GM23248 (cell line): ENCODE data around the gene TMEM178B. TPM values are rescaled to one million over a fixed set of nuclear protein-coding genes. Genes with fewer than 3 reads are reported as not detected.

ENCODE experiments used
- DNase-seq: peaks from one replicate; pipeline ENCODE4 v3.0.0-alpha.2; 2015
- H2AFZ ChIP-seq: fragments of 200-600 bp; sonication (generic); 2 replicates; pipeline ENCODE4 v1.6.1; 2016; ENCODE audit warnings: antibody characterized with exemption
- H3F3A ChIP-seq: fragments of 200-600 bp; sonication (generic); 2 replicates; pipeline ENCODE4 v1.6.1; 2016; ENCODE audit warnings: mild to moderate bottlenecking, antibody characterized with exemption, mixed run types; ENCODE audit not compliant: insufficient read depth
- H3K27ac ChIP-seq: fragments of 200-600 bp; sonication (generic); 2 replicates; pipeline ENCODE4 v1.5.1; 2016; ENCODE audit warnings: mild to moderate bottlenecking
- H3K27me3 ChIP-seq: fragments of 200-600 bp; sonication (generic); replicated peaks from 2 replicates; pipeline ENCODE4 v1.6.1; 2016; ENCODE audit warnings: mild to moderate bottlenecking; ENCODE audit not compliant: insufficient read depth
- H3K36me3 ChIP-seq: fragments of 200-600 bp; sonication (generic); 2 replicates; pipeline ENCODE4 v1.6.1; 2016; ENCODE audit warnings: low read depth, mild to moderate bottlenecking
- H3K4me1 ChIP-seq: fragments of 200-600 bp; sonication (generic); 2 replicates; pipeline ENCODE4 v1.6.1; 2016; ENCODE audit warnings: mild to moderate bottlenecking; ENCODE audit not compliant: insufficient read depth
- H3K4me2 ChIP-seq: fragments of 200-600 bp; sonication (generic); one replicate; pipeline ENCODE4 v1.6.1; 2016; ENCODE audit warnings: mild to moderate bottlenecking; ENCODE audit not compliant: unreplicated experiment
- H3K4me3 ChIP-seq: fragments of 200-600 bp; sonication (generic); 2 replicates; pipeline ENCODE4 v1.5.1; 2016; ENCODE audit warnings: mild to moderate bottlenecking
- H3K79me2 ChIP-seq: fragments of 200-600 bp; sonication (generic); 2 replicates; pipeline ENCODE4 v1.6.1; 2016; ENCODE audit warnings: mild to moderate bottlenecking; ENCODE audit not compliant: insufficient read depth
- H3K9ac ChIP-seq: fragments of 200-600 bp; sonication (generic); 2 replicates; pipeline ENCODE4 v1.6.1; 2016; ENCODE audit warnings: mild to moderate bottlenecking
- H3K9me2 ChIP-seq: fragments of 200-600 bp; sonication (generic); 2 replicates; pipeline ENCODE4 v1.6.1; 2016; ENCODE audit warnings: mixed run types, mild to moderate bottlenecking, moderate library complexity; ENCODE audit not compliant: insufficient read depth
- H3K9me3 ChIP-seq: fragments of 200-600 bp; sonication (generic); one replicate; pipeline ENCODE4 v1.6.1; 2017; ENCODE audit warnings: low read depth
- H4K20me1 ChIP-seq: fragments of 200-600 bp; sonication (generic); 2 replicates; pipeline ENCODE4 v1.6.0; 2016; ENCODE audit not compliant: insufficient read depth
- EZH2 ChIP-seq: fragments of 200-600 bp; sonication (generic); IDR thresholded peaks from 2 replicates; pipeline ENCODE4 v1.6.1; 2018; ENCODE audit warnings: antibody characterized with exemption, mild to moderate bottlenecking; ENCODE audit not compliant: insufficient read depth, poor library complexity, severe bottlenecking
- EZH2phosphoT487 ChIP-seq: fragments of 200-600 bp; sonication (generic); IDR thresholded peaks from 2 replicates; pipeline ENCODE4 v1.6.1; 2018; ENCODE audit warnings: antibody characterized with exemption, moderate library complexity, mild to moderate bottlenecking, low read depth; ENCODE audit not compliant: insufficient read depth
- WGBS, 2 experiments: methylation state at CpG; one replicate each; pipeline ENCODE4 v1.1.6; 2015 to 2017; ENCODE audit warnings: low lambda C conversion rate in 2 of 2, low coverage in 1 of 2; ENCODE audit errors: missing lambda C conversion rate in 2 of 2; 5-methylcytosine and 5-hydroxymethylcytosine counted together
- in situ Hi-C: fragments of 300-500 bp; cut with MboI; formaldehyde crosslinking; loops from 2 replicates; pipeline ENCODE4 v1.15.0; 2020
- polyA plus RNA-seq: library from polyadenylated mRNA; unstranded; fragments of >200 nt; fragmentation: Nextera tagmentation; extraction: Ambion mirVana; gene quantifications from 2 replicates; pipeline ENCODE4 v1.2.1, GENCODE V29; 2016
- total RNA-seq: library from RNA; depleted of rRNA; stranded (reverse); fragments of >200 nt; shearing (Covaris generic); gene quantifications from 2 replicates; pipeline ENCODE4 v1.2.3, GENCODE V29; 2014

Gene TMEM178B
- total and polyA plus RNA-seq, 2 experiments from 2014 or later = 0.05 to 0.22 TPM

DNA sequence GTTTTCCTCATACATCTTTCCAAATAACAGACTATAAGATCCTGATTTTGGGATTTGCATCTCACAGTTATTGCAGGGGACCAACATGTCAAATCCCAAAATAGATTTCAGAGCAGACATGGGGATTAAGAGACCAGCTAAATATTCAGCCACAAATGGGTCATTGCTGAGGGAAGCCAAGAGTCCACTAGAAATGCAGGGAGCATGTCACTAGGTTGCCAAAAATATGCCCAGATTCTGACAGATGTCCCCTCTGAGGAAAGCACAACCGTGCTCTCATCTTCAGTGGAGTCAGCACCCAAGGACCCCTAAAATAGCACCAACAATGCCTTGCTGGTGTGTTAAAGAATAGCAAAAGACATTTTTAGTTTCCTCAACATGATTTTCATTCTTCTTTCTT, 421.2 kb downstream of the TMEM178B start:
- H3K9me3 ChIP-seq = no peaks in the 10 kb centered on the region
- no peak overlapping the region for H2AFZ ChIP-seq
- H3K9me2 ChIP-seq = no peaks in the 10 kb centered on the region
- no peaks in the 10 kb centered on the region for H3K4me1 ChIP-seq
- in situ Hi-C loops = no loop called here
- H3K4me2 ChIP-seq = no peak overlapping the region
- TF ChIP-seq EZH2phosphoT487 (no peak), EZH2 (no peak)
- H3K9ac ChIP-seq = no peak overlapping the region
- H4K20me1 ChIP-seq = no peaks in the 10 kb centered on the region
- H3K4me3 ChIP-seq = no peak overlapping the region
- WGBS, 2 experiments = 0% methylated on average over 1 of the region's 1 CpG
- no peaks in the 10 kb centered on the region for H3F3A ChIP-seq
- DNase-seq = no peak
- no peak overlapping the region for H3K27ac ChIP-seq
- H3K79me2 ChIP-seq = no peaks in the 10 kb centered on the region
- no peaks in the 10 kb centered on the region for H3K27me3 ChIP-seq
- H3K36me3 ChIP-seq = no peaks in the 10 kb centered on the region

DNA sequence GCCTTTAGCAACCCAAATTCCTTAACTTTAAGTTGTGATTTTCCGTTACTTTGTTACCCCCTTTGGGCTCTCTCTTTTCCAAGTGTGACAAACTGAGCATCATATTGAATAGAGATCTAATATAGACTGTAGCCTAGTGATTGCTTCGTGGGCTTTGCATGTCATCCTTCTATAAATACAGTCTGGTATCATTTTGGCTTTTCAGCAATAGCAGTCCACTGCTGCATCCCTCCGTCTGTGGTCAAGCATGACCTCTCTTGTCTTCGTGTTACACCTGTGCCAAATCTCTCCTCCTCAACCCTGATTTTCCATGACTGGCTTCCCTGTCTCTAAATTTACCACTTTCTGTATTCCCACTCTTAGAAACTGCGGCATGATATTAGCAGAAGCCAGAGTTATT, 423.5 kb downstream of the TMEM178B start:
- H3K4me3 ChIP-seq = no peak overlapping the region
- H3K9me3 ChIP-seq = no peaks in the 10 kb centered on the region
- no peaks in the 10 kb centered on the region for H3K79me2 ChIP-seq
- H3K27ac ChIP-seq = no peak overlapping the region
- H3K9ac ChIP-seq = no peak overlapping the region
- DNase-seq = no peak
- in situ Hi-C loops = no loop called here
- WGBS, 2 experiments = 21 to 22% methylated on average over 5 of the region's 5 CpGs
- no peaks in the 10 kb centered on the region for H3K36me3 ChIP-seq
- H3F3A ChIP-seq = no peaks in the 10 kb centered on the region
- H4K20me1 ChIP-seq = no peaks in the 10 kb centered on the region
- no peaks in the 10 kb centered on the region for H3K27me3 ChIP-seq
- TF ChIP-seq EZH2 (no peak), EZH2phosphoT487 (no peak)
- no peaks in the 10 kb centered on the region for H3K4me1 ChIP-seq
- H2AFZ ChIP-seq = no peak overlapping the region
- H3K9me2 ChIP-seq = no peaks in the 10 kb centered on the region
- H3K4me2 ChIP-seq = no peak overlapping the region

DNA sequence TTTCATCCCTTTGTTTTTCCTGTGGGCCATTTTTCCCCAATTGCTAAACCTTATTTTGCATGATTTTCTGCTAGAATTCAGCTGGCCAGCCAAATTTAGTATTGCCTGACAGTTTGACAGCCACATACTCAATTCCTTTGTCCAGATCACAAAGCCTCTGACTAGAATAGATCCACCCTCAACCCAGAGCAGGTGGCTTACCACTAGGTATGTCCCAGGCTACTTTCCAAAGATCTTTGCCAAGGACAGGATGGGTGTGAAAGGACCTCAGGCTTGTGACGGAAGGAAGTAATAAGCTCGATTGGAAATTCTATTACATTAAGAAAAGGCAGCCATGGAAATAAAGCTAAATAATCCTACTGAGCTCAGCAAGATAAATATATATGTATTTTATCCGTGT, 426.7 kb downstream of the TMEM178B start:
- H3K4me2 ChIP-seq = no peak overlapping the region
- no peaks in the 10 kb centered on the region for H3K9me3 ChIP-seq
- H3F3A ChIP-seq = no peaks in the 10 kb centered on the region
- no peaks in the 10 kb centered on the region for H3K27me3 ChIP-seq
- WGBS, 2 experiments = 40 to 52% methylated on average over 3 of the region's 3 CpGs
- DNase-seq = no peak
- H4K20me1 ChIP-seq = no peaks in the 10 kb centered on the region
- in situ Hi-C loops = no loop called here
- no peak overlapping the region for H3K9ac ChIP-seq
- no peaks in the 10 kb centered on the region for H3K36me3 ChIP-seq
- H3K27ac ChIP-seq = no peak overlapping the region
- H3K4me1 ChIP-seq = no peaks in the 10 kb centered on the region
- TF ChIP-seq EZH2 = no peak
- no peak for TF ChIP-seq EZH2phosphoT487
- no peak overlapping the region for H2AFZ ChIP-seq
- H3K4me3 ChIP-seq = no peak overlapping the region
- no peaks in the 10 kb centered on the region for H3K79me2 ChIP-seq
- no peaks in the 10 kb centered on the region for H3K9me2 ChIP-seq

DNA sequence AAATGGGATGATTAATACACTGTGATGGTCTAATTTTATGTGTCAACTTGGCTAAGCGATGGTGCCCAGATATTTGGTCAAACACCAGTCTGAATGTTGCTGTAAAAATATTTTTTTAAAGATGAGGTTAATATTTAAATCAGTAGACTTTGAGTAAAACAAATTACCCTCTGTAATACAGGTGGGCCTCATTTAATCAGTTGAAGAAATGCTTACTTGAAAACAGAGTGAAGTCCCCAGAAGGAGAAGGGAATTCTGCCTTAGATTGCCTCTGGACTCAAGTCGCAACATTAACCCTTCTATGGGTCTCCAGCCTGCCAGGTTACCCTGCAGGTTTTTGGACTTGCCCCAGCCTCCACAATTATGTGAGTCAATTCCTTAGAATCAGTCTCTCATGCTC, 427.6 kb downstream of the TMEM178B start:
- Histone ChIP-seq H3F3A (no peaks in the 10 kb centered on the region), H3K79me2 (no peaks in the 10 kb centered on the region), H3K27me3 (no peaks in the 10 kb centered on the region), H3K4me2 (no peak overlapping the region), H3K4me3 (no peak overlapping the region), H3K9ac (no peak overlapping the region), H3K27ac (no peak overlapping the region), H3K9me3 (no peaks in the 10 kb centered on the region), H3K9me2 (no peaks in the 10 kb centered on the region), H2AFZ (no peak overlapping the region), H4K20me1 (no peaks in the 10 kb centered on the region), H3K4me1 (no peaks in the 10 kb centered on the region), H3K36me3 (no peaks in the 10 kb centered on the region)
- no peak for TF ChIP-seq EZH2
- no peak for TF ChIP-seq EZH2phosphoT487
- no peak for DNase-seq
- 25 to 34% methylated on average over 2 of the region's 2 CpGs for WGBS, 2 experiments
- in situ Hi-C loops = no loop called here

DNA sequence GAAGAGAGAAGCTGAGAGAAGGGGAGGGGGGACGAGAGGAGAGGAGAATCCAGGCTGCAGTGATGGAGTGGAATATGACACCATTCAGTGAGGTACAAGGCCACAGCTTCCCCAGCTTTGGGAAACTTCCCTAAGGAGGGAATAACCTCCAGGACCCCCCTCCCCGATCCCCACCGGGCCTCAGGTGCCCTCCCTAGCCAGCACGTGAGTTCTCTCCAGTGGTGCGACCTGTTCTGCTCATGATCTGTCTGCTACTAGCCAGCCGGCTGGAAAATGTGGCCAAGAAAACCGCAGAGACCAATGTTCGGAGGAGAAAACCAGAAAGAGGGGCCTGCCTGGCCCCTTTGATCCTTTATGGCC, 437.4 kb downstream of the TMEM178B start:
- no peaks in the 10 kb centered on the region for H3K36me3 ChIP-seq
- 5 to 7% methylated on average over 7 to 8 of the region's 8 CpGs for WGBS, 2 experiments
- H3K4me1 ChIP-seq = no peaks in the 10 kb centered on the region
- no peak overlapping the region for H3K4me3 ChIP-seq
- no peak overlapping the region for H3K27ac ChIP-seq
- in situ Hi-C loops = no loop called here
- H3K79me2 ChIP-seq = no peaks in the 10 kb centered on the region
- no peak overlapping the region for H3K4me2 ChIP-seq
- H3K9me2 ChIP-seq = no peaks in the 10 kb centered on the region
- no peaks in the 10 kb centered on the region for H4K20me1 ChIP-seq
- H3K9ac ChIP-seq = no peak overlapping the region
- H3K9me3 ChIP-seq = no peaks in the 10 kb centered on the region
- TF ChIP-seq EZH2phosphoT487 (no peak), EZH2 (no peak)
- H3F3A ChIP-seq = no peaks in the 10 kb centered on the region
- no peak for DNase-seq
- H2AFZ ChIP-seq = no peak overlapping the region
- peaks cover 9% of the 10 kb centered on the region for H3K27me3 ChIP-seq
